Esophagus (tissue), 2 donors: Measurements from ENCODE around the gene PNLIPRP1. TPM values are rescaled to one million over a fixed set of nuclear protein-coding genes. Genes with fewer than 3 reads are reported as not detected.

ENCODE experiments used
- H3K27ac ChIP-seq, 2 donors: one replicate each; pipeline ENCODE4 v1.5.1; 2013; ENCODE audit warnings: low read depth in 2 of 2, mild to moderate bottlenecking in 2 of 2, inconsistent platforms in 1 of 2, low read length in 1 of 2, moderate library complexity in 1 of 2
- H3K27me3 ChIP-seq, 2 donors: one replicate each; pipeline ENCODE4 v1.6.1; 2013; ENCODE audit warnings: low read length in 2 of 2, control low read depth in 1 of 2, mild to moderate bottlenecking in 1 of 2; ENCODE audit not compliant: insufficient read depth in 2 of 2, control insufficient read depth in 1 of 2
- H3K36me3 ChIP-seq, 2 donors: one replicate each; pipeline ENCODE4 v1.6.1; 2013; ENCODE audit warnings: low read length in 1 of 2; ENCODE audit not compliant: control insufficient read depth in 2 of 2, insufficient read depth in 2 of 2
- H3K4me1 ChIP-seq, 2 donors: one replicate each; pipeline ENCODE4 v1.6.1; 2013; ENCODE audit warnings: low read length in 1 of 2; ENCODE audit not compliant: control insufficient read depth in 2 of 2, insufficient read depth in 2 of 2
- H3K4me3 ChIP-seq, 2 donors: one replicate each; pipeline ENCODE4 v1.5.1; 2013; ENCODE audit warnings: low read length in 2 of 2, mild to moderate bottlenecking in 2 of 2, low read depth in 1 of 2, moderate library complexity in 1 of 2
- H3K9me3 ChIP-seq, 2 donors: one replicate each; pipeline ENCODE4 v1.6.1; 2013; ENCODE audit warnings: mild to moderate bottlenecking in 2 of 2, low read depth in 1 of 2, low read length in 1 of 2, moderate library complexity in 1 of 2; ENCODE audit not compliant: control insufficient read depth in 2 of 2, insufficient read depth in 1 of 2
- WGBS, 2 donors: extraction: QIAGEN DNeasy Blood & Tissue Kit; methylation state at CpG; one replicate each; pipeline ENCODE4 v1.1.7; 2013; 5-methylcytosine and 5-hydroxymethylcytosine counted together
- polyA plus RNA-seq, 2 donors: library from polyadenylated mRNA; stranded (reverse); fragments of 200-250 nt; gene quantifications; one replicate each; pipeline ENCODE4 v1.2.3, GENCODE V29; 2013
- donor health status: healthy with polysubstance abuse.
- donor health status: Bipolar disorder and iron deficiency.

PNLIPRP1 gene
- polyA plus RNA-seq, 2 donors = 0.15 to 0.29 TPM

GRCh38 chr10:116565534-116565933 is 25.2 kb upstream of the PNLIPRP1 start:
- 87 to 95% methylated on average over 8 of the region's 8 CpGs for WGBS, 2 donors
- Histone ChIP-seq H3K27ac (no peak overlapping the region), H3K4me3 (no peak overlapping the region)

GRCh38 chr10:116566932-116567331 is 23.8 kb upstream of the PNLIPRP1 start:
- Histone ChIP-seq H3K4me1 (no peaks in the 10 kb centered on the region), H3K36me3 (no peaks in the 10 kb centered on the region), H3K27ac (no peak overlapping the region), H3K9me3 (no peaks in the 10 kb centered on the region), H3K4me3 (no peak overlapping the region), H3K27me3 (no peaks in the 10 kb centered on the region)

More at GRCh38 chr10:116565534-116565933, 25.2 kb upstream of the PNLIPRP1 start:
- H3K4me1 ChIP-seq = no peaks in the 10 kb centered on the region
- H3K36me3 ChIP-seq = no peaks in the 10 kb centered on the region
- H3K27me3 ChIP-seq = no peaks in the 10 kb centered on the region
- H3K9me3 ChIP-seq = no peaks in the 10 kb centered on the region

GRCh38 chr10:116567335-116567734 is 23.4 kb upstream of the PNLIPRP1 start:
- Histone ChIP-seq H3K27me3 (no peaks in the 10 kb centered on the region), H3K4me1 (no peaks in the 10 kb centered on the region), H3K27ac (no peak overlapping the region), H3K36me3 (no peaks in the 10 kb centered on the region), H3K9me3 (no peaks in the 10 kb centered on the region), H3K4me3 (no peak overlapping the region)
- 51 to 62% methylated on average over 3 of the region's 3 CpGs for WGBS, 2 donors

- 81 to 83% methylated on average over 3 of the region's 3 CpGs for WGBS, 2 donors
These were observed 16.0 kb upstream of the PNLIPRP1 start for GRCh38 chr10:116574797-116575196.

GRCh38 chr10:116587878-116588591 is 2.7 kb upstream of the PNLIPRP1 start:
- no peak overlapping the region for H3K4me3 ChIP-seq
- H3K9me3 ChIP-seq = no peaks in the 10 kb centered on the region
- H3K27ac ChIP-seq = no peak overlapping the region
- no peaks in the 10 kb centered on the region for H3K27me3 ChIP-seq
- WGBS, 2 donors = 87 to 88% methylated on average over 8 of the region's 8 CpGs
- no peaks in the 10 kb centered on the region for H3K4me1 ChIP-seq
- no peaks in the 10 kb centered on the region for H3K36me3 ChIP-seq

More at GRCh38 chr10:116574797-116575196, 16.0 kb upstream of the PNLIPRP1 start:
- no peaks in the 10 kb centered on the region for H3K36me3 ChIP-seq
- H3K27ac ChIP-seq = no peak overlapping the region
- H3K4me3 ChIP-seq = no peak overlapping the region
- no peaks in the 10 kb centered on the region for H3K9me3 ChIP-seq
- H3K4me1 ChIP-seq = no peaks in the 10 kb centered on the region
- no peaks in the 10 kb centered on the region for H3K27me3 ChIP-seq

GRCh38 chr10:116588995-116589394 is 1.8 kb upstream of the PNLIPRP1 start:
- 78 to 94% methylated on average over 2 of the region's 2 CpGs for WGBS, 2 donors
- Histone ChIP-seq H3K9me3 (no peaks in the 10 kb centered on the region), H3K4me1 (no peaks in the 10 kb centered on the region), H3K4me3 (no peak overlapping the region), H3K27me3 (no peaks in the 10 kb centered on the region), H3K36me3 (no peaks in the 10 kb centered on the region), H3K27ac (no peak overlapping the region)

- no peaks in the 10 kb centered on the region for H3K9me3 ChIP-seq
- WGBS, 2 donors = 52 to 59% methylated on average over 2 of the region's 2 CpGs
- no peak overlapping the region for H3K27ac ChIP-seq
- no peaks in the 10 kb centered on the region for H3K27me3 ChIP-seq
- H3K36me3 ChIP-seq = no peaks in the 10 kb centered on the region
- H3K4me3 ChIP-seq = no peak overlapping the region
- no peaks in the 10 kb centered on the region for H3K4me1 ChIP-seq
These were observed 833 bp upstream of the PNLIPRP1 start for GRCh38 chr10:116589926-116590325.

GRCh38 chr10:116593139-116593740 is 2.5 kb downstream of the PNLIPRP1 start:
- Histone ChIP-seq H3K4me3 (no peak overlapping the region), H3K36me3 (no peaks in the 10 kb centered on the region), H3K4me1 (no peaks in the 10 kb centered on the region), H3K27me3 (no peaks in the 10 kb centered on the region), H3K9me3 (no peaks in the 10 kb centered on the region), H3K27ac (no peak overlapping the region)
- 62 to 84% methylated on average over 5 of the region's 5 CpGs for WGBS, 2 donors

- no peaks in the 10 kb centered on the region for H3K9me3 ChIP-seq
- H3K4me3 ChIP-seq = no peak overlapping the region
- H3K36me3 ChIP-seq = no peaks in the 10 kb centered on the region
- H3K27ac ChIP-seq = no peak overlapping the region
- no peaks in the 10 kb centered on the region for H3K27me3 ChIP-seq
- H3K4me1 ChIP-seq = no peaks in the 10 kb centered on the region
- 83 to 85% methylated on average over 7 of the region's 7 CpGs for WGBS, 2 donors
These were observed 3.8 kb downstream of the PNLIPRP1 start for GRCh38 chr10:116594525-116595035.

GRCh38 chr10:116596062-116596461 is 5.3 kb downstream of the PNLIPRP1 start:
- H3K27ac ChIP-seq = no peak overlapping the region
- no peaks in the 10 kb centered on the region for H3K9me3 ChIP-seq
- 68 to 72% methylated on average over 2 of the region's 2 CpGs for WGBS, 2 donors
- no peak overlapping the region for H3K4me3 ChIP-seq
- H3K36me3 ChIP-seq = no peaks in the 10 kb centered on the region
- H3K4me1 ChIP-seq = no peaks in the 10 kb centered on the region
- H3K27me3 ChIP-seq = no peaks in the 10 kb centered on the region
